Endometrial microvascular endothelial cells (primary cell): ENCODE results near the gene FARP1. TPM values are rescaled to one million over a fixed set of nuclear protein-coding genes. Genes with fewer than 3 reads are reported as not detected.

ENCODE experiments used
- in situ Hi-C: cut with HindIII; loops from 2 replicates; pipeline ENCODE4 v1.10.0; 2017; ENCODE audit warnings: low sequenced_read_pairs, low pct_unique_long_range_greater_than_20kb; ENCODE audit errors: inconsistent ontology term
- total RNA-seq: library from RNA; depleted of rRNA; stranded (reverse); fragments of >200 nt; gene quantifications from one replicate; pipeline ENCODE4 v1.2.3, GENCODE V29; 2015; ENCODE audit errors: inconsistent ontology term

FARP1 gene
- total RNA-seq, 1 donor from 2014 or later: 67.3 TPM

GRCh38 chr13:98483601-98484288, 340.9 kb downstream of the FARP1 start:
- in situ Hi-C loops: no loop called here

DNA sequence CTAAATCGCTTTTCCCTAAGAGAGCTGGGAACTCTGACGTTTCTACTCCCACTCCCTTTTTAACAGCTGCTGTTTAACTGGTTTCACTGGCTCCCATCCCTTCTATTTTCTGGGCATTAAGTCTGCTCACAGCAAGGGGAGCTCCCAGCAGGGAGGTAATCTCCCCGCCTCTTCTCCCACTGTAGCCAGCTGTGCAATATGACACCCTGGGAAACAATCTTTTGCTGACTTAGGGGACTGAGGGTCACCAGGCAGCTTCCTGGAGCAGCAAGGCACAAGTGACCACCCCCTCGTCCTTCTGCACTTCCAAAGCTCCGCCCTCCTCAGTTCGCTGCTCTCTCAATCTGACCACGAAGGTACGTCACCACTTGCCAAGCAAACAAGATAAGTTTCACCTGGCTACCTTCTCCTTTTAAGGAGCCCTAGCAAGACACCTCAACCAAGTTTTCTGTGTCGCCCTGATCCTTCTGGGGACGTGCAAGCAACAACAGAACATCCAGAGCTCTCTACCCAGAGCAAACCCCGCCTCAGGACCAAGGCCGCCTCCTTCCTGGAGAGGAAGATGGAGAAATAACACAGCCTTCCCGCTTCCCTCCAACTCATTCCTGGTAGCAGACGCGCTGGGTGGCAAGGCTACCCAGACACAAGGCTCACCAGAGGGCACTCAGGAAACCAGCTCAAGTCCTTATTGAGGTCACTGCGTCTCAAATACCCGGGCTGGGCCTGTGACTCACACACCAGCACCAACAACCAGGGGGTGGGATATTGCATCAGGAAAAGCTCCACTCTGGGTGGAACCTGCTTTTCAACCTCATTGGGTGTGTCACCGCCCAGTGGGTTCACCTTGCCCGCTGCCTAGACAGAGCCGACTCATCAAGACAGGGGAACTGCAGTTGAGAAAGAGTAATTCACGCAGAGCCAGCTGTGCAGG, 341.7 kb downstream of the FARP1 start:
- in situ Hi-C loops: no loop called here

GRCh38 chr13:98485561-98485960, 342.7 kb downstream of the FARP1 start:
- in situ Hi-C loops: no loop called here

DNA sequence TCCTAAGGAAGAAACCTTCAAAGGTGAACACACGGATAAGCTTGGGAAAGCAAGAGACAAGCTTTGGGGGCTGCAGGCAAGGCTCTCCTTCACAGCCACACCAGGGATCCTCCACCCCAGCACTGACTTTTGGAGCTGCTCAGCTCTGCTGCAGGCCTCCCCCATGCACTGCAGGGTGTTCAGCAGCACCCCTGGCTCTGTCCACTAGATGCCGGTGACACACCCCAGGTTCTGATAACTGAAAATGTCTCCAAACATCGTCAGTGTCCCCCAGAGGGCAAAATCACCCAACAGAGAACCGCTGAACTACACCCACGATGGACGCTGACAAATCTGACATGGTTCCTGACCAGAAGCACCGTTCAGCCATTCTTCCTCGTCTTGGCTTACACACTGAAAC, 343.5 kb downstream of the FARP1 start:
- in situ Hi-C loops: no loop called here

- in situ Hi-C loops: no loop called here
These were observed 344.1 kb downstream of the FARP1 start for GRCh38 chr13:98487016-98487415.

- in situ Hi-C loops: no loop called here
These were observed 344.6 kb downstream of the FARP1 start for GRCh38 chr13:98487522-98487921.

DNA sequence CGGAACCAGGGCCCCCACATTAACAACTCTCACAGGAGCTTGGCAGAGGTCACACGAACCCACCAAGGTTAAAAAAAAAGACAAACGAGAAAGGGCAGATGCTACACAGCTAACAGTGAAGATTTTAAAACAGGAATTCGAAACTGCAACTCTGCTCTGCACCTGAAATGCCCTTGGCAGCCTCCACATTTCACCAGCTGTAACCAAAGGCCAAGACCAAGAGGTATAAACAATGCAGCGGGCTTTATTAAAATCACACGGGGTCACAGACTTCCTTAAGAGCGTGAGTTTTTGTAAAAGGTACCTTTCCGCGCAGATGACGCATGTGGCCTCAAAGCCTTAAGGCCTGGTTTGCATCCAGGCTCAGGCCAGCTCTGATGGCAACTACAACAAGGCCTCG, 345.8 kb downstream of the FARP1 start:
- in situ Hi-C loops: no loop called here

DNA sequence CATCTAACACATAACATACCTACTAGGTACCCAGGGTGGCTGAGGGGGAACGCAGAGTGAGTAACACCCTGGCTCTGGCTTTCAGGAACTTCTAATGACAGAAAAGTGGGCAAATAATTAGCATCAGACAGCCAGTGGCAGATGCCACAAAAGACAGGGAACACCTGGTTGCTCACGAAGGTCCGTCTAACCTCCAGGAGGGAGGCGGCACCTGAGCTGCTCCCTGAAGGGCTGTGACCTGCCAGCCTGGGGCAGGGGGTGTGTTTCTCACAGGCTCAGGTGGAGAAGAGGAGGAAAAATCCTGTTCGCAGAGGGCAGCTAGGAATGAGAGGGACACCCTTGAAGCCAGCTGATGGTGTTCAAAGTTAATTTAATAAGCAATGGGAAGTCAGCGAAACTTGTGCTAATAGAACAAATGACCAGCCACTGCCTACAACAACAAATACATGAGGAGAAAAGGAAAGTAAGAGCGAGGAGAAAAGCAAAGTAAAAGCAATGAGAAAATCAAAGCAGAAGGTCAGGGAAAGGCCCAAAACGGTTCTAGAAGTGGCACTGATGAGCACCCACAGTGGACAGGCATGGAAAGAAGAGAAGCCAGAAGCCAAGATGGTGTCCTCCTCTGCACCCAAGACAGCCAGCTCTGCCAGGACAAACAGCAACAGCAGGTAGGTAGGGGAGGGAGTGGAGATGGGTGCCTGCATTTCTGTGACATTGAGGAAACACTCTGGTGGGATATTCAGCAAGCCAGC, 346.7 kb downstream of the FARP1 start:
- in situ Hi-C loops: no loop called here

GRCh38 chr13:98490195-98490836, 347.4 kb downstream of the FARP1 start:
- in situ Hi-C loops: no loop called here

DNA sequence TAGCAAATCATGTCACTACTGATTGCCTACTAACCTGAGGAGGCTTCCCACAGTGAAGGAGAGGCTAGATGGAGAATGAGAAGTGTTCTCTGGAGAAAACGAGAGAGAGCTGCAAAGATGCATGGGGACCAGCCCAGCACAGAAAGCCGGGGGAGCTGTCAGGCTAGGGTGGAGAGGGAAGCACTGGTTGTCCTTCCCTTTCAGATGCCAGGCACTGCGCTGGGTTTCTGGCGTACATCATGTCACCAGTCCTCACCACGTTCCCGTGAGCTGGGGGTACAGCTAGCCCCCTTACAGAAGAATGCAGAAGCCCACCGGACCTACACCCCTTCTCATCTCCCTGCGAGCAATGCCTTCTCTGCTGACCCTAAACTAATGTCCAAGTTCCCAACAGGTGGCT, 348.0 kb downstream of the FARP1 start:
- in situ Hi-C loops: no loop called here

- in situ Hi-C loops: no loop called here
These were observed 349.6 kb downstream of the FARP1 start for GRCh38 chr13:98492335-98493041.

GRCh38 chr13:98493042-98493712, 350.3 kb downstream of the FARP1 start:
- in situ Hi-C loops: no loop called here

GRCh38 chr13:98494769-98495168, 351.9 kb downstream of the FARP1 start:
- in situ Hi-C loops: no loop called here

GRCh38 chr13:98495627-98496478, 353.0 kb downstream of the FARP1 start:
- in situ Hi-C loops: no loop called here

DNA sequence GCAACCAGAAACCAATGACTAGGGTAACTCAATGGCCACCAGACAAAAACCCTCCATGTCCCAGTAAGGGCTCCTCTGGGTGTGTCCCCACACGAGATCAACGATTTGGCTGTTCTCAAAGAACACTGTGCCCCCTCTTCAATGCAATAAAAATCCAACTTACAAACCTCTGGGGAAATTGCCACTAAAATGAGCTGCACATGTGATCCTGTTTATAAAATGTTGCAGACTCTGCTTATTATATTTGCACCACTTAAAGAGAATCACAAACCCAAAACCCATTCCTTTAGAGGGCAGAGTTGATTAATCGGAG, 353.5 kb downstream of the FARP1 start:
- in situ Hi-C loops: no loop called here

- in situ Hi-C loops: no loop called here
These were observed 354.1 kb downstream of the FARP1 start for GRCh38 chr13:98496966-98497365.

GRCh38 chr13:98500963-98501421, 358.1 kb downstream of the FARP1 start:
- in situ Hi-C loops: no loop called here
